Measurements from ENCODE around the gene GTPBP4. TPM values are rescaled to one million over a fixed set of nuclear protein-coding genes. Genes with fewer than 3 reads are reported as not detected.
A peak's percentile ranks its signal among the peaks of the same experiment; 100 is the strongest.

The GTPBP4 gene
- total and polyA plus RNA-seq, 9 of the 15 experiments (the other 6 are each of a cell fraction or from before 2014, with no cell fraction given): 79.0 to 155 (median 128) TPM

GRCh38 chr10:987870-988666, at the start of gene GTPBP4 (continued):
- TF ChIP-seq ZFP30 (CRISPR knock-in tag; IDR thresholded peaks at IDR 0.05; ENCODE audit: borderline replicate concordance) (no peak), ZNF318 (IDR thresholded peaks at IDR 0.05; ENCODE audit: borderline replicate concordance in 1 of 2, low read depth in 1 of 2) (no peak), ZNF583 (CRISPR knock-in tag; IDR thresholded peaks at IDR 0.05) (no peak), ETV6 (IDR thresholded peaks at IDR 0.05; ENCODE audit: borderline replicate concordance in 1 of 2, low read depth in 2 of 2, low read length in 1 of 2) (no peak), ETV6 (CRISPR knock-in tag; IDR thresholded peaks at IDR 0.05; ENCODE audit: borderline replicate concordance) (no peak), TOE1 (IDR thresholded peaks at IDR 0.05; ENCODE audit: borderline replicate concordance) (peak; percentile 29; the same call in 1 of the 2 replicates), TOE1 (CRISPR knock-in tag; IDR thresholded peaks at IDR 0.05; ENCODE audit: borderline replicate concordance, low read depth) (no peak), MTA2 (IDR thresholded peaks at IDR 0.05; ENCODE audit: low read depth) (no peak), E2F8 (IDR thresholded peaks at IDR 0.05; ENCODE audit: low read depth, partially characterized antibody) (peak; percentile 95), CBX2 (IDR thresholded peaks at IDR 0.05; ENCODE audit: insufficient read depth, low read length, poor library complexity, severe bottlenecking) (no peak), THAP12 (CRISPR knock-in tag; IDR thresholded peaks at IDR 0.05) (peak; percentile 93), BHLHE40 (IDR thresholded peaks at IDR 0.05; ENCODE audit: low read length) (no peak), TBP (optimal IDR thresholded peaks at IDR 0.05; ENCODE audit: low read depth, low read length) (peak; percentile 88)

All from K562 (cell line).